ENCODE data around the gene RYR2. TPM values are rescaled to one million over a fixed set of nuclear protein-coding genes. Genes with fewer than 3 reads are reported as not detected.

The RYR2 gene
- total and polyA plus RNA-seq, 9 of the 15 experiments (the other 6 are each of a cell fraction or from before 2014, with no cell fraction given) = 0.03 to 0.42 (median 0.14) TPM

DNA sequence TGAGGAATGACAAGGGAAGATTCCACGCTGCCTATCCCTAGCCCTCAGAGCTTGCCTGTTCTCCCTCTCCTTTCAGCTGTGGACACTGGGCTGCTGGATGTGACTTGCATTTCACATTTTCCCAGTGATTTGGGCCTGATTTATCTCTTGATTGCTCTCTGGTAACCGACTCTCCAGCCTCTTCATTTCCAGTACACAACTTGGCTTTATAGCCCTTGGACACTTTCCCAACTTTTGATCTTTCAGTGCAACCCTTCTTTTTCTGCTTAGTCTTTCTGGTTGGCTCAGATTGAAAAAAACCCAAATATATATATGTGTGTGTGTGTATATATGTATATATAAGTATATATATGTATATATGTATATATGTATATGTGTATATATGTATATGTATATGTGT, 138.3 kb downstream of the RYR2 start:
- Histone ChIP-seq H3K4me3 (no peak overlapping the region), H4K20me1 (replicated peaks; ENCODE audit: control insufficient read depth, insufficient read depth, low read length) (no peaks in the 10 kb centered on the region; the same call in 1 of the 2 replicates), H3K4me2 (ENCODE audit: insufficient read depth, low read length) (no peak overlapping the region), H3K9ac (ENCODE audit: insufficient read depth in 1 of 2, low read depth in 2 of 2, low read length in 2 of 2) (no peak overlapping the region), H3K9me1 (ENCODE audit: control insufficient read depth, insufficient read depth, low read length) (no peaks in the 10 kb centered on the region), H3K9me3 (replicated peaks; ENCODE audit: control insufficient read depth, insufficient read depth, low read depth, low read length) (no peaks in the 10 kb centered on the region), H3K27ac (ENCODE audit: extremely low read depth, low read depth, low read length) (no peak overlapping the region), H3K79me2 (ENCODE audit: control insufficient read depth, insufficient read depth, low read length) (no peaks in the 10 kb centered on the region), H3K27me3 (ENCODE audit: control insufficient read depth in 2 of 2, insufficient read depth in 2 of 2, low read length in 2 of 2) (no peaks in the 10 kb centered on the region), H3K4me1 (replicated peaks in 1 of 2; ENCODE audit: control insufficient read depth in 2 of 2, insufficient read depth in 2 of 2, low read length in 2 of 2) (no peaks in the 10 kb centered on the region), H3K36me3 (ENCODE audit: control insufficient read depth, insufficient read depth, low read length) (no peaks in the 10 kb centered on the region), H2AFZ (ENCODE audit: low read depth, low read length) (no peak overlapping the region)
- ChIA-PET POLR2A (no interaction called here), CTCF (ENCODE audit: low intra/inter-chr PET ratio) (no interaction called here)
- intact Hi-C loops (cut with micrococcal nuclease) = no loop called here
- no peak for DNase-seq (ENCODE audit: extremely low read depth in 1 of 4, low spot score in 3 of 4)
- BruUV-seq (replicated peaks) = no TSS peak
- WGBS (ENCODE audit: insufficient coverage, low coverage, missing lambda C conversion rate) = 0% methylated on average over 2 of the region's 2 CpGs
- no peak for ATAC-seq
- in situ Hi-C loops (cut with MboI) = no loop called here
- no peak for TF ChIP-seq RBFOX2 (IDR thresholded peaks at IDR 0.05; ENCODE audit: low read depth, low read length)
- TF ChIP-seq PHF20 (IDR thresholded peaks at IDR 0.05; ENCODE audit: partially characterized antibody) = no peak
- TF ChIP-seq HNRNPK (IDR thresholded peaks at IDR 0.05; ENCODE audit: low read depth, low read length, poor library complexity, severe bottlenecking) = no peak
- no peak for TF ChIP-seq RAD21 (CRISPR knock-in tag; conservative IDR thresholded peaks at IDR 0.05 in 1 of 2, IDR thresholded peaks at IDR 0.05 in 1 of 2)
- TF ChIP-seq ZSCAN32 (CRISPR knock-in tag; IDR thresholded peaks at IDR 0.05) = no peak
- no peak for FAIRE-seq

DNA sequence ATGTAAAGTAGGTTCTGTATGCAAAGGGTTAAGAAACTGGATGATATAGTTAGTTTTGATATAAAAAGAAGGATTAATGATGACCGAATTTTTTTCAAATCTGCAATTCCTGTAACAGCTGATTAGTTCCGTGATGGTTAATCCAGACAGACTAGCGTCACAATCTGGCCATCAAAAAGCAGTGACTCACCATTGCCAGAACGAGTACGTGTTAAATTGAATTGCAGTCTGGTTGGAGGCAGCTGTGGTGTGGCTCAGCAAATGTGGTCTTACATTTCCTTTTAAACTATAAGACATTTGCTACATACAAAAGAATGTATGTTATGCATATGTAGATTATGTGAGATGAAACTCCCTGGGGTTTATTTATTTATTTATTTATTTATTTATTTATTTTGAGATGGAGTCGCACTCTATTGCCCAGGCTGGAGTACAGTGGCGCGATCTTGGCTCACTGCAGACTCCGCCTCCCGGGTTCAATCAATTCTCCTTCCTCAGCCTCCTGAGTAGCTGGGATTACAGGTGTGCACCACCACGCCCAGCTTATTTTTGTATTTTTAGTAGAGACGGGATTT, 139.8 kb downstream of the RYR2 start:
- in situ Hi-C loops (cut with MboI) (no loop called here), intact Hi-C loops (cut with micrococcal nuclease) (no loop called here)
- Histone ChIP-seq H3K27ac (ENCODE audit: extremely low read depth, low read depth, low read length) (no peak overlapping the region), H3K9me1 (ENCODE audit: control insufficient read depth, insufficient read depth, low read length) (no peaks in the 10 kb centered on the region), H3K27me3 (ENCODE audit: control insufficient read depth in 2 of 2, insufficient read depth in 2 of 2, low read length in 2 of 2) (no peaks in the 10 kb centered on the region), H3K9me3 (replicated peaks; ENCODE audit: control insufficient read depth, insufficient read depth, low read depth, low read length) (no peaks in the 10 kb centered on the region), H3K79me2 (ENCODE audit: control insufficient read depth, insufficient read depth, low read length) (no peaks in the 10 kb centered on the region), H2AFZ (ENCODE audit: low read depth, low read length) (no peak overlapping the region), H3K36me3 (ENCODE audit: control insufficient read depth, insufficient read depth, low read length) (no peaks in the 10 kb centered on the region), H3K9ac (ENCODE audit: insufficient read depth in 1 of 2, low read depth in 2 of 2, low read length in 2 of 2) (no peak overlapping the region), H3K4me2 (ENCODE audit: insufficient read depth, low read length) (no peak overlapping the region), H4K20me1 (replicated peaks; ENCODE audit: control insufficient read depth, insufficient read depth, low read length) (no peaks in the 10 kb centered on the region; the same call in 1 of the 2 replicates), H3K4me3 (no peak overlapping the region), H3K4me1 (replicated peaks in 1 of 2; ENCODE audit: control insufficient read depth in 2 of 2, insufficient read depth in 2 of 2, low read length in 2 of 2) (no peaks in the 10 kb centered on the region)
- BruUV-seq (replicated peaks) = no TSS peak
- ATAC-seq (no peak), FAIRE-seq (no peak), DNase-seq (ENCODE audit: extremely low read depth in 1 of 4, low spot score in 3 of 4) (no peak)
- TF ChIP-seq ZNF668 (CRISPR knock-in tag; IDR thresholded peaks at IDR 0.05) = no peak
- WGBS (ENCODE audit: insufficient coverage, low coverage, missing lambda C conversion rate) = 3% methylated on average over 12 of the region's 12 CpGs
- ChIA-PET CTCF (ENCODE audit: low intra/inter-chr PET ratio) (no interaction called here), POLR2A (no interaction called here)
